ENCODE measurements around the gene KCNQ5.

The KCNQ5 gene

DNA sequence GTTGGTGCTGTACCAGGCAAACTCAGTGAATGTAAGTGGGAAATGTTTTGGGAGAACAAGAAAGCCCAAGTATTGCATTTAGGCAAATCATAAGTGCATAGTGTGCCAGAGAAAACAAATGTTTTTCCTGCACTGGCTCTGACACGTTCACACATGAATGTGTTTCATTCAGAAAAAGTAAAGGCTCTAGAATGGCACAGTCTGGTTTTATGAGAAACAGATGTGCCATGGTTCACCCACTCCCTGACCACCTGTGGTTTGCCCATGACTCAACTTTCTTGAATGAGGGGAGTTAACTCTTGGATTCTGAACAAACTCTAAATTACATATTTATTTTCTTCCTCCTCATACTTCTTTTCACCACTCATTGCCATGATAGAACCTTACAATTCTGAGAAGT is 126.9 kb downstream of the KCNQ5 start:
- DNase-seq = no peak

DNA sequence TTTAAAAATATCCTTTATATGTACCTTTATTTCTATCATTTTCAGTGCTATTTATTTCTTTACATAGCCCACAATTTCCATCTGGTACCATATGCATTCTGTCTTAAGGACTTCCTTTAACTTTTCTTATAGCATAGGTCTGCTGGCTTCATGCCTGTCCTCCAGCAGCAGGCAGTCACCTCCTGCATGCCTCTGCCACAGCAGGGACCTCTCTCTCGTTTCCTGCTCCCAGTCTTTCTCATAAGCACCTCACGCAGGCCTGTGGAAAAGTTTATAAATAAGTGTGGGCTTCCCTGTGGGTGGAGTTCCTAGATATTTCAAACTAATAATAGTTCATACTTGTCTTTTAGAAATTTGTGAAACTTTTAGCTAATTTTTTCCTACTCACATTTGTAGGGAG is 133.9 kb downstream of the KCNQ5 start:
- DNase-seq = no peak

DNA sequence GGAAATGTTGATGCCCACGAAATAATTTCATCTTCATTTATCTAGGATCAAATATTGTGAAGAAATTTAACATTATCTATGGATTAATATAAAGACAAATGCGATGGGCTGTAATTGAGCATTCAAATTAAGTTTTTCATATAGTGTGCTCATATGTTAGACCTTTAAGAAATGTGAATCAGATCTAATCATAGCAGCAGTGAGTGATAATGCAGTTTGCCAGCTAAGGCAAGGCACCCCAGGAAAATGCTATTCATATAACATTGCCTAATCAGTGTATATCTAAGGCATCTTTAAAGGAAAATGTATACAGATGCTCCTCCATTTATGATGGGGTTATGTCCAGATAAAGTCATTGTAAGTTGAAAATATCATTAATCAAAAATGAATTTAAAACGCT is 135.2 kb downstream of the KCNQ5 start:
- DNase-seq = no peak

DNA sequence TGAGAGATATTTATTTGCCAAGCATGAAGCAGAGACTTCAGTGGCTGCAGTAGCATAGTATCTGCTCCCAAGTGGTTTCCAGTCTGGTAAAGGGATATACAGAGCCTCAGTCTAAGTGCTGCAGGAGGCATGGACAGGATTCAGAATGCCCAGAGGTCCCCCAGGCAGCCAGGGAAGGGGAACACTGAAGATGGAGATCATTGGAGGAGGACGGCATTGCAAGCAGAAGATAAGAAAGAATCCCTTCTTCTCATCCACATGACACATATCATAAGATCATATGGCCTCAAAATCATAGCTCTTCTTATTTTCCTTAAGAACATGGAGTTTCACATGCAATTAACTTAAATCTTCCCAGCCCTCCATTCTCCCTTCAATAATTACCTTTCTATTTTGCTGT is 136.1 kb downstream of the KCNQ5 start:
- DNase-seq = no peak

DNA sequence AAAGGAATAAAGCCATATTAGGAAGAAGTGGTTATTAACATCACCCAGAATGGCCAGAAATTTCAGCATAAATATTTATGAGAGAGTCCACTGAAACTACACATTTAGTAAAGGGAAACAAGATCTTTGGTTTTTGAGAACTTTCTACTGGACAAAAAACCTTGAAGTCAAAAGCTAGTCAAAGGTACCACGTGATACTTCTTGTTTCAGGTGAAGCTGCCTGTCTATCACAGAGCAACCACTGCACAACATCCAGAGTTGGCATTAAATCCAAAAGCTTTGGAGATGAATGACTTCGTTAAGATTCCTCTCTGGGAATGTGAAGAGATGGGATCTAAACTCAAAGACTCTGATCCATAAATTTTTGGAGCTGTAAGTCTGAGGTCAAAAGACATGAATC is 137.0 kb downstream of the KCNQ5 start:
- no peak for DNase-seq

- DNase-seq = no peak
Observed at GRCh38 chr6:72760114-72760793, 138.4 kb downstream of the KCNQ5 start.

DNA sequence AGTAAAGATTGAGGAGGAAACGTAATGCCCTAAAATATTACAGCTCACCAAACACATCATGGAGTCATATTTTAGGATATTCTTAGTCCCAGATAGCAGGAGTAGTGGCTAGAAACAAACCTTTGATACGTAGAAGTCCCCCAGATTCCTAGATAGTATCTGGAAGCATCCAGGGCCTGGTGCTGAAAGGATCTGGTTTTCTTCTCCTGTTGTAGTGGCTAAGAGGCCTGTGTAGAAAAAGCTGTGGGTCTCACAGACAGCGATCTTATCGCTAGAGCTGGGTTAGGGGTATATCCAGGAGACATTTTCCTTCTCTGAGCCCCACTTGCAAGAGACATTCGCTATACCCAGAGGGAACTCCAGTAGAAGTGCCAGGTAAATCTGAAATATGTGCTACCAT is 139.9 kb downstream of the KCNQ5 start:
- no peak for DNase-seq

DNA sequence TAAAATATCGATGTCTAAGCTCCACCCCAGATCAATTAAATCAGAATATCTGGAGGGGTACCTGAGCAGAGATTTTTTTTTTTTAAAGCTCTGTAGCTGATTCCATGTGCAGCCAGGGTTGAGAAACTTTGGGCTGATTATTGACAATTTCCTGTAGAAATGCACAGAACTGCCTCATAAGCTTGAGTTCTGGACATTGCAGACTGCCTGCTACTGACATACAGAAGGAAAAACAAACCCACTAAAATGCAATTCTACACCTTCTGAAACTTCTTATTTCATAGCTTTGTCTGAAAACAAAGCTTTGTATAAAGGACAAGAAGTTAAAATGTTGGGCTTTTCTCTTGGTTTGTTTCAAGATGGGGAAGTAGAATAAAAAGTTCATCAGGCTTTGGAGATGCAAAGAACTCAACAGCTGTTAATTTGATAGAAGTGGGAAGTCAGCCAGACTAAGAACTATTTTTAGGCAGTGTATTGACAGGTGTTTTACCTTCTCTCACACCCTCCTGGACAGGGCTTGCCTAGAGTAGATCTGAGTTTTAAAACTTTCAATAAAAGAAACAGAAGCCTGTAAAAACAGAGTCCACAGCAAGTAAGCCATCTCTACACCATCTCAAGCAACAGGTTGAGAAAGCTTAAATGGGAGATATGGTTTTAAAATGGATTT is 147.7 kb downstream of the KCNQ5 start:
- no peak for DNase-seq

- no peak for DNase-seq
Observed at GRCh38 chr6:72770959-72771358, 149.1 kb downstream of the KCNQ5 start.

DNA sequence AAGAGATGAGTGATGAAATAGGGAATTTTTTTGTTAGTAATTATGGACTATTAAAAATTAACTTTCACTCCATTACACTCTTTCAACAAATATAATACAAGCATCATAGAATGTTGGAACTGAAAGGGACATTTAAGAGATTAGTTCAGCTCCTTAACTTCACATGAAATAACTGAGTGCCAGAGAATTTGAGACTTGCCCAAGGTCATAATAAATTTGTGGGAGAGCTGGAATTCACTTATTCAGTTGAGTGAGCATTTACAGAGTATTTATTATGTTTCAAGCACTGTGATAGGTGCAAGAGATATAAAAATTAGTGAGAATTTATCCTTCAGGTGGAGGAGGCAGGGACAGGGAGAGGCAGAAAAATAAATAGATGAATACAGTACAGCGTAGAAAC is 154.6 kb downstream of the KCNQ5 start:
- no peak for DNase-seq

GRCh38 chr6:72781624-72782023 is 159.8 kb downstream of the KCNQ5 start:
- DNase-seq = no peak

GRCh38 chr6:72783035-72783434 is 161.2 kb downstream of the KCNQ5 start:
- DNase-seq = no peak

- no peak for DNase-seq
Observed at GRCh38 chr6:72783666-72784065, 161.8 kb downstream of the KCNQ5 start.

GRCh38 chr6:72784071-72784470 is 162.2 kb downstream of the KCNQ5 start:
- no peak for DNase-seq

- no peak for DNase-seq
Observed at GRCh38 chr6:72784581-72784980, 162.7 kb downstream of the KCNQ5 start.

- DNase-seq = no peak
Observed at GRCh38 chr6:72787391-72788031, 165.6 kb downstream of the KCNQ5 start.

DNA sequence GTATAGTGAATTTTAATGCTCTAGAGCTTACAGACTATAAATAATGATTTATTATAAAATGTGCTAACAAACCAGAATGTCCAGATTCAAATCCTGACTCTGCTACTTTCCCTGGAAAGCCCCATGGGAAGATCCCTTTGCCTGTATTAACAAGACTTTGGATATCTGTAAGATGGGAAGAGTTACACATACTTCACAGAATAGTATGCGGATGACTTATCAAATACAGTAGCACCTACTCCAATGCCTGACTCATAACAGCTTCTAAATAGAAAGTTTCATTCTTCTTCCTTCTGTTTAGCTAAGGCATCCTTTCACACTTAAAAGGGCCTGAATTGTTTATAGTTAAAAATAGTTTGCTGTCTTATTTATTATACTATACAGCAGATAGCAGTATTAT is 166.3 kb downstream of the KCNQ5 start:
- DNase-seq = no peak

GRCh38 chr6:72789145-72789544 is 167.3 kb downstream of the KCNQ5 start:
- no peak for DNase-seq

DNA sequence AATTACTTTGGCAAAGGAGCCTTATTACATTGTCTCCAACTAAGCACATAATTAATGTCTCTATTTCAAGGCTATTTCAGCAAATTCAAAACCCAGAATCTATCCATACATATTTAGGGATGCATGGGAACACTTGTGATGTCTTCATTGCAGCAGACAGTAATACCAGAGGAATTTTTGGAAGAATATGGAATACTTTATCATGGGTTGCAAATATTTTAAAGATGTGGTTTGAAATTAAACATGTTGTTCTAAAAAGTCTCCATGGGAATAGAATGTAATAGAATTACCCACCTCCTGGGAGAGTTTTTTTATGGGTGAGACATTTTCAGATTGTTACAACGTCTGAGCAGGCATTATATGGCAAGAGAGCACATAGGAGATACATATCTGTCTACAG is 170.8 kb downstream of the KCNQ5 start:
- no peak for DNase-seq

GRCh38 chr6:72793641-72794395 is 172.0 kb downstream of the KCNQ5 start:
- DNase-seq = no peak

GRCh38 chr6:72798196-72798595 is 176.3 kb downstream of the KCNQ5 start:
- DNase-seq = no peak

- DNase-seq = no peak
Observed at GRCh38 chr6:72809746-72810379, 188.0 kb downstream of the KCNQ5 start.

DNA sequence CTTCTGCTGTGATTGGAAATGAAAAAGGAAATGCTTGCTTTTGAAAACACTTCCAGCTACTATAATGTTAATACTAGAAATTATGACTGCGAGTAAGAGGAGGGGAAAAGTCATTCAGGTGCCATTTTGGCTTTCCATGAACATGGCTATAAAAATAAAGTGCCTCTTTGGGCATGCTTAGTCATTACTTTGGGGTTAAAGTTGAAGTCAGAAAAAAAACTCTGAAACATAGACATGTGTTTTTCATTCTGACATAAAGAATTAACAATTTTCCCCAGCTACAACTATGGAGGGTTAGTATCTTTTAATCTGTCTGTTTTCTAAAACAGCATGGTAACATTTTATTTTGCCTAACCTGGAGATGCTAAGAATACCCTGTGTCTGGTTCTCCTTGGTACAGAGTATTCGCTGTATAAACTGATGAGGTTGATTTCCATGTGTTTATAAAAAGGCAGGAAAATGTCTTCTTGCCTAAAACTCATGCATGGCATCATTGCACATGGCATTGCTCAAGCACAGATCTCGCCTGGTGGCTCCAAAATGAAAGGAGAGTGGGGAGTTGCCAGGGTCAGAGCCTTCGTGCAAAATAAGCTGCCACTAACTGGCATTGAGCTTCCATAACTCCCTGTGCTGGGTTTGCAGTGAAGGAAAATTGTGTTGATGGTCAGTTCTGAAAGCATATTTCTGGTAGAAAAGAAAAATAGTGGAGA is 188.9 kb downstream of the KCNQ5 start:
- no peak for DNase-seq
